Suprapubic skin (tissue), 4 donors: Measurements from ENCODE around the gene KCNK6.

Experiments used
- EP300 ChIP-seq: sonication (generic); formaldehyde crosslinking; IDR thresholded peaks from one replicate; pipeline ENCODE4 v1.6.1; 2017; ENCODE audit warnings: antibody characterized with exemption
- POLR2A ChIP-seq, 2 donors: fragments of 450-650 bp; IDR thresholded peaks; one replicate each; pipeline ENCODE4 v1.6.1; 2017; ENCODE audit warnings: antibody characterized with exemption in 2 of 2, mild to moderate bottlenecking in 2 of 2, moderate library complexity in 2 of 2
- POLR2AphosphoS5 ChIP-seq, 3 donors: sonication (generic); formaldehyde crosslinking; IDR thresholded peaks; one replicate each; pipeline ENCODE4 v1.6.1; 2017; ENCODE audit warnings: antibody characterized with exemption in 3 of 3
- TF ChIP-seq, protein P1 (sequence below), 2 donors: fragments of 200-600 bp in 1 of 2; fragments of 450-650 bp in 1 of 2; sonication (generic) in 1 of 2; IDR thresholded peaks; one replicate each; pipeline ENCODE4 v1.5.1; 2016 to 2019; ENCODE audit warnings: antibody characterized with exemption in 2 of 2, mild to moderate bottlenecking in 1 of 2, moderate library complexity in 1 of 2

DNA sequence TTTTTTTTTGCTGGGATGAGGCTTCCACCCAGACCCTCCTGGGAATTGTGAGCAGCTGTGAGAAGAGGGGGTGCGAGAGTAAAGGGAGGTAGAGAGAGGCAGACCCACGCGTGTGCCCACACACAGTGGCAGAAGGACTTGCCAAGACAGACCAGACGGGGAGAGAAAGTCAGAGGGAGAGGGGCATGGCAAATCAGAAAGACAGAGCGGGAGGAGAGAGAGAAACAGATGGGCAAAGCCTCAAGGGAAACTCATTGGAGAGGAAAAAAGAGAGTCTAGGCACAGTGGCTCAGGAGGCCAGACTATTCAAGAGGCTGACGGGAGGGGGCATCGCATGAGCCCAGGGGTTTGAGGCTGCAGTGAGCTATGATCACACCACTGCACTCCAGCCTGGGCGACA is 33.0 kb downstream of the KCNK6 start:
- TF ChIP-seq, protein P1, sequence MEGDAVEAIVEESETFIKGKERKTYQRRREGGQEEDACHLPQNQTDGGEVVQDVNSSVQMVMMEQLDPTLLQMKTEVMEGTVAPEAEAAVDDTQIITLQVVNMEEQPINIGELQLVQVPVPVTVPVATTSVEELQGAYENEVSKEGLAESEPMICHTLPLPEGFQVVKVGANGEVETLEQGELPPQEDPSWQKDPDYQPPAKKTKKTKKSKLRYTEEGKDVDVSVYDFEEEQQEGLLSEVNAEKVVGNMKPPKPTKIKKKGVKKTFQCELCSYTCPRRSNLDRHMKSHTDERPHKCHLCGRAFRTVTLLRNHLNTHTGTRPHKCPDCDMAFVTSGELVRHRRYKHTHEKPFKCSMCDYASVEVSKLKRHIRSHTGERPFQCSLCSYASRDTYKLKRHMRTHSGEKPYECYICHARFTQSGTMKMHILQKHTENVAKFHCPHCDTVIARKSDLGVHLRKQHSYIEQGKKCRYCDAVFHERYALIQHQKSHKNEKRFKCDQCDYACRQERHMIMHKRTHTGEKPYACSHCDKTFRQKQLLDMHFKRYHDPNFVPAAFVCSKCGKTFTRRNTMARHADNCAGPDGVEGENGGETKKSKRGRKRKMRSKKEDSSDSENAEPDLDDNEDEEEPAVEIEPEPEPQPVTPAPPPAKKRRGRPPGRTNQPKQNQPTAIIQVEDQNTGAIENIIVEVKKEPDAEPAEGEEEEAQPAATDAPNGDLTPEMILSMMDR (IDR thresholded peaks at IDR 0.05): no peak
- TF ChIP-seq POLR2A (IDR thresholded peaks at IDR 0.05) (no peak), EP300 (no peak), POLR2AphosphoS5 (IDR thresholded peaks at IDR 0.05) (no peak)
